Choroid plexus epithelial cell (primary cell): ENCODE results near the gene FAXC.

ENCODE experiments used
- DNase-seq: peaks from one replicate; pipeline ENCODE4 v3.0.0-alpha.2; 2010; ENCODE audit warnings: low read depth
- H3K4me3 ChIP-seq: 2 replicates; pipeline ENCODE4 v1.5.1; 2011; ENCODE audit warnings: low read depth, mild to moderate bottlenecking, control low read depth, low read length, moderate library complexity
- CTCF ChIP-seq: conservative IDR thresholded peaks from 2 replicates; pipeline ENCODE4 v1.5.1; 2011; ENCODE audit warnings: low read depth, mild to moderate bottlenecking, control low read depth, inconsistent platforms, low read length, moderate library complexity

FAXC gene

GRCh38 chr6:99378636-99379035 is 29.2 kb upstream of the FAXC start:
- H3K4me3 ChIP-seq: no peak overlapping the region
- no peak for DNase-seq
- TF ChIP-seq CTCF: no peak

GRCh38 chr6:99369533-99369932 is 20.1 kb upstream of the FAXC start:
- DNase-seq: peak; percentile 11
- no peak for TF ChIP-seq CTCF
- no peak overlapping the region for H3K4me3 ChIP-seq

GRCh38 chr6:99366852-99367251 is 17.4 kb upstream of the FAXC start:
- no peak for TF ChIP-seq CTCF
- H3K4me3 ChIP-seq: no peak overlapping the region
- no peak for DNase-seq

- no peak for TF ChIP-seq CTCF
- no peak for DNase-seq
- no peak overlapping the region for H3K4me3 ChIP-seq
Measured at GRCh38 chr6:99364026-99364425, 14.6 kb upstream of the FAXC start.

- H3K4me3 ChIP-seq: no peak overlapping the region
- TF ChIP-seq CTCF: no peak
- DNase-seq: no peak
Measured at GRCh38 chr6:99362678-99363268, 13.3 kb upstream of the FAXC start.

- H3K4me3 ChIP-seq: no peak overlapping the region
- no peak for DNase-seq
- no peak for TF ChIP-seq CTCF
Measured at GRCh38 chr6:99359800-99360199, 10.3 kb upstream of the FAXC start.

GRCh38 chr6:99356641-99357040 is 7.2 kb upstream of the FAXC start:
- no peak for DNase-seq
- TF ChIP-seq CTCF: no peak
- H3K4me3 ChIP-seq: no peak overlapping the region
